KMS-11 (cell line): ENCODE data around the gene CNST.

Experiments used
- H2AFZ ChIP-seq: fragments of 200-600 bp; sonication (generic); 2 replicates; pipeline ENCODE4 v1.6.1; 2016; ENCODE audit warnings: antibody characterized with exemption, mixed run types, low read depth
- H3K27ac ChIP-seq: fragments of 200-600 bp; sonication (generic); 2 replicates; pipeline ENCODE4 v1.6.1; 2016; ENCODE audit warnings: mild to moderate bottlenecking, mixed run types
- H3K27me3 ChIP-seq: fragments of 200-600 bp; sonication (generic); 2 replicates; pipeline ENCODE4 v1.6.1; 2017; ENCODE audit warnings: mild to moderate bottlenecking, low read depth, mixed run types, moderate library complexity; ENCODE audit not compliant: insufficient read depth
- H3K36me3 ChIP-seq: fragments of 200-600 bp; sonication (generic); 2 replicates; pipeline ENCODE4 v1.6.1; 2017; ENCODE audit warnings: mild to moderate bottlenecking, mixed run types; ENCODE audit not compliant: insufficient read depth
- H3K4me1 ChIP-seq: fragments of 200-600 bp; sonication (generic); 2 replicates; pipeline ENCODE4 v1.6.1; 2016; ENCODE audit warnings: mild to moderate bottlenecking, low read depth, mixed run types; ENCODE audit not compliant: poor library complexity, severe bottlenecking
- H3K4me2 ChIP-seq: fragments of 200-600 bp; sonication (generic); 2 replicates; pipeline ENCODE4 v1.7.0; 2016; ENCODE audit warnings: mild to moderate bottlenecking, mixed run types
- H3K4me3 ChIP-seq: fragments of 200-600 bp; sonication (generic); IDR thresholded peaks from 2 replicates; pipeline ENCODE4 v1.6.1; 2017; ENCODE audit warnings: low read depth, low read length, mixed read lengths; ENCODE audit not compliant: insufficient read depth
- H3K79me2 ChIP-seq: fragments of 200-600 bp; sonication (generic); 2 replicates; pipeline ENCODE4 v1.6.1; 2016; ENCODE audit warnings: low read depth, mixed run types; ENCODE audit not compliant: insufficient read depth
- H3K9ac ChIP-seq: fragments of 200-600 bp; sonication (generic); 2 replicates; pipeline ENCODE4 v1.6.1; 2016; ENCODE audit warnings: mild to moderate bottlenecking, mixed run types
- H4K20me1 ChIP-seq: fragments of 200-600 bp; sonication (generic); 2 replicates; pipeline ENCODE4 v1.6.1; 2016; ENCODE audit warnings: mild to moderate bottlenecking, mixed run types; ENCODE audit not compliant: insufficient read depth
- TF ChIP-seq, protein P1 (sequence below): fragments of 200-600 bp; sonication (generic); conservative IDR thresholded peaks from 2 replicates; pipeline ENCODE4 v1.6.1; 2017; ENCODE audit warnings: low read depth, mild to moderate bottlenecking, antibody characterized with exemption, low read length, moderate library complexity, mixed read lengths

Gene CNST

DNA sequence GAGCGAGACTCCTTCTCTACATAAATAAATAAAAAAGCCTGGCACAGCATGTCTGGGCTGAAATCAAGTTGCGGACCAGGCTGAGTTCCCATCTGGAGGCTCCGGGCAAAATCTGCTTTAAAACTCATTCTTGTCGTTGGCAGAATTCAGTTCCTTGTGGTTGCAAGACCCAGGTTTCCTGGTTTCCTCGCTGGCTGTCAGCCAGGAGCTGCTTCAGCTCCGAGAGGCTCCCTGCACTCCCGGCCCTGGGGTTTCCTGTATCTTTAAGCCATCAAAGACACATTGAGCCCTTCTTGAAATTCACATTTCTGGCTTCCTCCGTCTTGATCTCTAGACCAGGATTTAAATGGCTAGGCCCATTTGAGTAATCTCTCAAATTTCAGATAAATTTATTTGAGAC lies 137.3 kb downstream of the CNST start:
- no peak overlapping the region for H3K27ac ChIP-seq
- TF ChIP-seq, protein P1, sequence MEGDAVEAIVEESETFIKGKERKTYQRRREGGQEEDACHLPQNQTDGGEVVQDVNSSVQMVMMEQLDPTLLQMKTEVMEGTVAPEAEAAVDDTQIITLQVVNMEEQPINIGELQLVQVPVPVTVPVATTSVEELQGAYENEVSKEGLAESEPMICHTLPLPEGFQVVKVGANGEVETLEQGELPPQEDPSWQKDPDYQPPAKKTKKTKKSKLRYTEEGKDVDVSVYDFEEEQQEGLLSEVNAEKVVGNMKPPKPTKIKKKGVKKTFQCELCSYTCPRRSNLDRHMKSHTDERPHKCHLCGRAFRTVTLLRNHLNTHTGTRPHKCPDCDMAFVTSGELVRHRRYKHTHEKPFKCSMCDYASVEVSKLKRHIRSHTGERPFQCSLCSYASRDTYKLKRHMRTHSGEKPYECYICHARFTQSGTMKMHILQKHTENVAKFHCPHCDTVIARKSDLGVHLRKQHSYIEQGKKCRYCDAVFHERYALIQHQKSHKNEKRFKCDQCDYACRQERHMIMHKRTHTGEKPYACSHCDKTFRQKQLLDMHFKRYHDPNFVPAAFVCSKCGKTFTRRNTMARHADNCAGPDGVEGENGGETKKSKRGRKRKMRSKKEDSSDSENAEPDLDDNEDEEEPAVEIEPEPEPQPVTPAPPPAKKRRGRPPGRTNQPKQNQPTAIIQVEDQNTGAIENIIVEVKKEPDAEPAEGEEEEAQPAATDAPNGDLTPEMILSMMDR: no peak
- no peaks in the 10 kb centered on the region for H3K36me3 ChIP-seq
- H3K9ac ChIP-seq: no peak overlapping the region
- no peaks in the 10 kb centered on the region for H4K20me1 ChIP-seq
- no peak overlapping the region for H3K4me2 ChIP-seq
- no peaks in the 10 kb centered on the region for H3K27me3 ChIP-seq
- no peak overlapping the region for H2AFZ ChIP-seq
- H3K4me3 ChIP-seq: no peak overlapping the region
- peaks cover 3% of the 10 kb centered on the region for H3K4me1 ChIP-seq
- H3K79me2 ChIP-seq: no peaks in the 10 kb centered on the region

DNA sequence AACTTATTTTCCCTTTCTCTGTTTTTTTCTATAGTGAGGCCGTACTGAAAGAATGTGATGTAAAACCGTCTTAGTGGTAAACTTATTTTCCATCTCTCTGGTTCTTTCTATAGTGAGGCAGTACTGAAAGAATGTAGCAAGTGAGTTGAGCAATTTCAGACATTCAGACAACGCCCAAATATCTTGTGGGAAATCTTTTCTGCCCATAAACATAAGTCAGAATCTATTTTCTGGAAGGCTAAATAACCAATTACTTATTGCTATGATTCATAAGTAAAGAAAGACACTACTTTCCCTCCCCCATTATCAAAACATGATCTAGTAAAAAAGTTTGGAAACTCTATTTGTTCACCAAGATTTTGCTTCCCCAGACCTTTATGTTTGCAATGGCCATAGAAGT lies 139.1 kb downstream of the CNST start:
- Histone ChIP-seq H4K20me1 (no peaks in the 10 kb centered on the region), H3K4me1 (no peaks in the 10 kb centered on the region), H3K4me3 (no peak overlapping the region), H3K36me3 (no peaks in the 10 kb centered on the region), H3K9ac (no peak overlapping the region), H2AFZ (no peak overlapping the region), H3K27ac (no peak overlapping the region), H3K4me2 (no peak overlapping the region), H3K79me2 (no peaks in the 10 kb centered on the region), H3K27me3 (no peaks in the 10 kb centered on the region)
- TF ChIP-seq, protein P1: no peak

DNA sequence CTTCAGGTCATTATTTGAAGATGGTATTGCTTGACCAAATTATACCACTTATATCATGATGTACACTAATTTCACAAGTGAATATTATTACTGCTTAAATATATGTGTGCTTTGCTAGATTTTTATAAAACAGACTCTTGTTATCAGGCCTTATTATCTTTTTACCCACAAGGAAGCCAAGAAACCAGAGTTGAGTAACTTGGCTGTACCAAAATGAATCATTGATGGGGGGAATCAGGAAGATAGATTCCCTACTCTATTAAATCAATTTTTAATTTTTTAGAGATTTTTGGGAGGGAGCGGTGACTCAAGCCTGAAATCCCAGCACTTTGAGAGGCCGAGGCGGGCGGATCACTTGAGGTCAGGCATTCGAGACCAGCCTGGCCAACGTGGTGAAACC lies 141.9 kb downstream of the CNST start:
- Histone ChIP-seq H3K27ac (no peak overlapping the region), H3K4me2 (no peak overlapping the region)

DNA sequence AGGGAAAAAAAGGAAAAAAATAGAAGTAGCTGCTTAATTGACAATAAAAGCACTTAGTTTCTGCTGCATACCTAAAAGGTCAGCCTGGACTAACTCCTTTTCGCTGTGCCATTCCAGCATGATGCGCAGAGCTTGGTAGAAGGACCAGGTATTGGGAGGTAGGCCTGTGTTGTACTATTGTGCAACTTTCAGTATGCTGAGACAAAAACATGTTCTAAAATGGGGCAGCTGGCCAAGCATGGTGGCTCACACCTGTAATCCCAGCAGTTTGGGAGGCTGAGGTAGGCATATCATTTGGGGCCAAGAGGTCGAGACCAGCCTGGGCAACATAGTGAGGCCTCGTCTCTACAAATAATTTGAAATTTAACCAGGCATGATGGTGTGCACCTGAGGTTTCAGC lies 142.9 kb downstream of the CNST start:
- H4K20me1 ChIP-seq: no peaks in the 10 kb centered on the region
- no peaks in the 10 kb centered on the region for H3K36me3 ChIP-seq
- H3K4me3 ChIP-seq: no peak overlapping the region
- H3K4me2 ChIP-seq: no peak overlapping the region
- TF ChIP-seq, protein P1: no peak
- H3K79me2 ChIP-seq: no peaks in the 10 kb centered on the region
- H3K9ac ChIP-seq: no peak overlapping the region
- H3K27ac ChIP-seq: no peak overlapping the region
- no peaks in the 10 kb centered on the region for H3K4me1 ChIP-seq
- H3K27me3 ChIP-seq: no peaks in the 10 kb centered on the region
- H2AFZ ChIP-seq: no peak overlapping the region

More for the DNA sequence above, 141.9 kb downstream of the CNST start:
- Histone ChIP-seq H3K4me3 (no peak overlapping the region), H2AFZ (no peak overlapping the region), H3K36me3 (no peaks in the 10 kb centered on the region), H3K9ac (no peak overlapping the region), H3K4me1 (no peaks in the 10 kb centered on the region), H3K79me2 (no peaks in the 10 kb centered on the region), H3K27me3 (no peaks in the 10 kb centered on the region), H4K20me1 (no peaks in the 10 kb centered on the region)
- TF ChIP-seq, protein P1: no peak

DNA sequence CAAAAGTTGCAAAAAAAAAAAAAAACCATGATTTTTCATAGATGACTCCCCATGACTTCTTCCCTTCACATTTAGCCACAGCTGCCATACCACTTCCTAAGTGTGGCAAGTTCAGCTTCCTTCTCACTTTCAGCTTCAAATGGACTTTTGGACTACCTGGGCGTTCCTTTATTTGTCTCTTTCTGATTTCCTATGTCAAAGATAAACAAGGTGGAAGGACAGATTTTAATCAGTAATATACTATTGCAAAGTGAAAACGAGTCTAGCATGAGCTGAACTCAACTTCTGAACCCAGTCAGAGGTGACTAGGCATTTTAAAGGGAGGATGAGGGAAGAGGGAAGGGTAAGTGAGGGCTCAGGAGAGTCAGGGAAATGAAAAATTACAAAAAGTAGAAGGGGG lies 143.6 kb downstream of the CNST start:
- Histone ChIP-seq H2AFZ (no peak overlapping the region), H3K27ac (no peak overlapping the region), H3K36me3 (no peaks in the 10 kb centered on the region), H4K20me1 (no peaks in the 10 kb centered on the region), H3K4me1 (no peaks in the 10 kb centered on the region), H3K79me2 (no peaks in the 10 kb centered on the region), H3K9ac (no peak overlapping the region), H3K4me3 (no peak overlapping the region), H3K27me3 (no peaks in the 10 kb centered on the region), H3K4me2 (no peak overlapping the region)
- TF ChIP-seq, protein P1: no peak
